Activated CD4-positive, alpha-beta T cell treated with anti-CD3 and anti-CD28 coated beads, Interleukin-2, amount 10 ng/mL, durations not matched to agents 7 days and 5 days (primary cell): ENCODE data around the gene IFI6. TPM values are rescaled to one million over a fixed set of nuclear protein-coding genes. Genes with fewer than 3 reads are reported as not detected.

Source experiments
- CTCF ChIA-PET: fragments of 350-600 bp; sonication (Branson Sonifier 250); formaldehyde crosslinking; loops from one replicate; lab custom pipeline; 2021; ENCODE audit warnings: antibody characterized with exemption; lab: Charles Lee
- POLR2A ChIA-PET: fragments of 350-600 bp; sonication (Branson Sonifier 250); formaldehyde crosslinking; loops from one replicate; lab custom pipeline; 2021; ENCODE audit warnings: antibody characterized with exemption; lab: Charles Lee
- DNase-seq: peaks from one replicate; pipeline ENCODE4 v3.0.0-alpha.2; 2020
- H3K27ac Mint-ChIP-seq: one replicate; pipeline ENCODE4 v1.8.0; 2021; ENCODE audit warnings: mild to moderate bottlenecking, moderate library complexity, mixed read lengths
- H3K27me3 Mint-ChIP-seq: one replicate; pipeline ENCODE4 v1.8.0; 2021; ENCODE audit warnings: mixed read lengths
- H3K36me3 Mint-ChIP-seq: one replicate; pipeline ENCODE4 v1.8.0; 2021; ENCODE audit warnings: low read depth, mixed read lengths
- H3K4me1 Mint-ChIP-seq: one replicate; pipeline ENCODE4 v1.8.0; 2021; ENCODE audit warnings: mixed read lengths
- H3K4me3 Mint-ChIP-seq: one replicate; pipeline ENCODE4 v1.8.0; 2021; ENCODE audit warnings: mild to moderate bottlenecking, moderate library complexity, mixed read lengths
- H3K9me3 Mint-ChIP-seq: one replicate; pipeline ENCODE4 v1.8.0; 2021; ENCODE audit warnings: mixed read lengths
- total RNA-seq, 2 experiments: library from RNA; stranded (reverse); gene quantifications; one replicate each; pipeline ENCODE4 v1.2.3, GENCODE V29; 2021

The IFI6 gene
- total RNA-seq, 2 experiments from 2014 or later: 231 to 321 TPM

GRCh38 chr1:27668808-27669723 is 2.9 kb downstream of the IFI6 start:
- Mint-ChIP-seq H3K4me1 (peaks cover 58% of the 10 kb centered on the region), H3K9me3 (no peaks in the 10 kb centered on the region), H3K27me3 (no peaks in the 10 kb centered on the region), H3K4me3 (peak overlapping the region; percentile 98), H3K27ac (peak overlapping the region; percentile 77), H3K36me3 (peaks cover 34% of the 10 kb centered on the region)
- peak; percentile 87 for DNase-seq
- ChIA-PET CTCF (interaction anchor here (0.6 to 1.9 kb wide), 27 partner anchors 8 to 326 kb away, joined by 3 to 7 read pairs (median 3); partner anchors contain the start of gene FAM76A), POLR2A (interaction anchor here (0.6 to 0.9 kb wide), 2 partner anchors 63 to 254 kb away, joined by 4 to 9 read pairs; no protein-coding TSS in a partner anchor)

- ChIA-PET CTCF (no interaction called here), POLR2A (no interaction called here)
- no peaks in the 10 kb centered on the region for H3K27me3 Mint-ChIP-seq
- peaks cover 34% of the 10 kb centered on the region for H3K36me3 Mint-ChIP-seq
- no peak overlapping the region for H3K4me3 Mint-ChIP-seq
- peaks cover 61% of the 10 kb centered on the region for H3K4me1 Mint-ChIP-seq
- H3K9me3 Mint-ChIP-seq: no peaks in the 10 kb centered on the region
- DNase-seq: no peak
- no peak overlapping the region for H3K27ac Mint-ChIP-seq
These were observed 3.7 kb downstream of the IFI6 start for GRCh38 chr1:27668121-27668807.

GRCh38 chr1:27666791-27667254 is 5.2 kb downstream of the IFI6 start:
- Mint-ChIP-seq H3K27me3 (no peaks in the 10 kb centered on the region), H3K27ac (peak overlapping the region; percentile 43), H3K9me3 (no peaks in the 10 kb centered on the region), H3K36me3 (peaks cover 34% of the 10 kb centered on the region), H3K4me1 (peaks cover 66% of the 10 kb centered on the region), H3K4me3 (no peak overlapping the region)
- DNase-seq: no peak
- CTCF ChIA-PET: interaction anchor here (1.3 kb wide), 1 partner anchor 59 kb away, joined by 7 read pairs; no protein-coding TSS in a partner anchor
- POLR2A ChIA-PET: no interaction called here

- Mint-ChIP-seq H3K9me3 (no peaks in the 10 kb centered on the region), H3K27me3 (no peaks in the 10 kb centered on the region)
- POLR2A ChIA-PET: no interaction called here
These were observed 5.7 kb downstream of the IFI6 start for GRCh38 chr1:27666294-27666693.

GRCh38 chr1:27665016-27665651 is 6.9 kb downstream of the IFI6 start:
- Mint-ChIP-seq H3K27me3 (no peaks in the 10 kb centered on the region), H3K4me3 (no peak overlapping the region), H3K27ac (peak overlapping the region; percentile 83), H3K4me1 (peaks cover 73% of the 10 kb centered on the region), H3K9me3 (no peaks in the 10 kb centered on the region), H3K36me3 (peaks cover 30% of the 10 kb centered on the region)
- CTCF ChIA-PET: interaction anchor here (0.6 to 1.3 kb wide), 4 partner anchors 10 to 142 kb away, joined by 3 read pairs; no protein-coding TSS in a partner anchor
- POLR2A ChIA-PET: no interaction called here
- no peak for DNase-seq

More at GRCh38 chr1:27666294-27666693, 5.7 kb downstream of the IFI6 start:
- Mint-ChIP-seq H3K4me3 (no peak overlapping the region), H3K4me1 (peaks cover 71% of the 10 kb centered on the region), H3K36me3 (peaks cover 35% of the 10 kb centered on the region), H3K27ac (peak overlapping the region; percentile 46)
- no peak for DNase-seq
- CTCF ChIA-PET: interaction anchor here (1.3 kb wide), 1 partner anchor 58 kb away, joined by 7 read pairs; no protein-coding TSS in a partner anchor

GRCh38 chr1:27664291-27664690 is 7.7 kb downstream of the IFI6 start:
- Mint-ChIP-seq H3K9me3 (no peaks in the 10 kb centered on the region), H3K27me3 (no peaks in the 10 kb centered on the region), H3K4me1 (peaks cover 69% of the 10 kb centered on the region), H3K36me3 (peaks cover 30% of the 10 kb centered on the region), H3K27ac (peak overlapping the region; percentile 32), H3K4me3 (no peak overlapping the region)
- POLR2A ChIA-PET: no interaction called here
- no peak for DNase-seq
- CTCF ChIA-PET: interaction anchor here (0.7 to 5.0 kb wide), 5 partner anchors 22 to 210 kb away, joined by 3 to 89 read pairs (median 3); partner anchors contain the start of gene AHDC1

GRCh38 chr1:27662707-27663393 is 9.1 kb downstream of the IFI6 start:
- H3K4me1 Mint-ChIP-seq: peaks cover 71% of the 10 kb centered on the region
- ChIA-PET CTCF (interaction anchor here (0.6 to 5.0 kb wide), 39 partner anchors 9 to 361 kb away, joined by 3 to 89 read pairs (median 4); partner anchors contain the start of genes AHDC1, FAM76A and IFI6), POLR2A (interaction anchor here (0.5 to 1.1 kb wide), 4 partner anchors 9 to 54 kb away, joined by 3 to 7 read pairs (median 4); partner anchors contain the start of gene IFI6)
- H3K27ac Mint-ChIP-seq: peak overlapping the region; percentile 98
- peak; percentile 93 for DNase-seq
- H3K27me3 Mint-ChIP-seq: no peaks in the 10 kb centered on the region
- no peaks in the 10 kb centered on the region for H3K9me3 Mint-ChIP-seq
- H3K4me3 Mint-ChIP-seq: peak overlapping the region; percentile 68
- peaks cover 24% of the 10 kb centered on the region for H3K36me3 Mint-ChIP-seq

- Mint-ChIP-seq H3K27ac (peak overlapping the region; percentile 98), H3K36me3 (peaks cover 20% of the 10 kb centered on the region)
These were observed 9.7 kb downstream of the IFI6 start for GRCh38 chr1:27662261-27662660.

GRCh38 chr1:27661412-27662075 is 10.4 kb downstream of the IFI6 start:
- Mint-ChIP-seq H3K36me3 (peaks cover 15% of the 10 kb centered on the region), H3K27ac (peak overlapping the region; percentile 92), H3K9me3 (no peaks in the 10 kb centered on the region), H3K27me3 (no peaks in the 10 kb centered on the region), H3K4me3 (no peak overlapping the region), H3K4me1 (peaks cover 63% of the 10 kb centered on the region)
- ChIA-PET POLR2A (no interaction called here), CTCF (interaction anchor here (0.6 to 5.0 kb wide), 18 partner anchors 8 to 329 kb away, joined by 3 to 89 read pairs (median 4); partner anchors contain the start of genes AHDC1, FAM76A and IFI6)
- DNase-seq: no peak

More at GRCh38 chr1:27662261-27662660, 9.7 kb downstream of the IFI6 start:
- ChIA-PET POLR2A (interaction anchor here (0.6 kb wide), 1 partner anchor 12 kb away, joined by 3 read pairs; no protein-coding TSS in a partner anchor), CTCF (interaction anchor here (0.6 to 5.0 kb wide), 26 partner anchors 10 to 360 kb away, joined by 3 to 89 read pairs (median 4); partner anchors contain the start of genes AHDC1, FAM76A and IFI6)
- Mint-ChIP-seq H3K9me3 (no peaks in the 10 kb centered on the region), H3K27me3 (no peaks in the 10 kb centered on the region), H3K4me3 (peak overlapping the region; percentile 68), H3K4me1 (peaks cover 66% of the 10 kb centered on the region)
- no peak for DNase-seq

GRCh38 chr1:27660300-27660835 is 11.6 kb downstream of the IFI6 start:
- peak overlapping the region; percentile 92 for H3K27ac Mint-ChIP-seq
- H3K36me3 Mint-ChIP-seq: peaks cover 5% of the 10 kb centered on the region
- H3K4me1 Mint-ChIP-seq: peaks cover 62% of the 10 kb centered on the region
- no peaks in the 10 kb centered on the region for H3K9me3 Mint-ChIP-seq
- H3K4me3 Mint-ChIP-seq: peak overlapping the region; percentile 72
- H3K27me3 Mint-ChIP-seq: no peaks in the 10 kb centered on the region
- no peak for DNase-seq
- ChIA-PET POLR2A (no interaction called here), CTCF (interaction anchor here (1.1 to 5.0 kb wide), 5 partner anchors 9 to 328 kb away, joined by 3 to 89 read pairs (median 4); partner anchors contain the start of gene AHDC1)
